Measurements from ENCODE around the gene SMIM7.

Gene SMIM7

DNA sequence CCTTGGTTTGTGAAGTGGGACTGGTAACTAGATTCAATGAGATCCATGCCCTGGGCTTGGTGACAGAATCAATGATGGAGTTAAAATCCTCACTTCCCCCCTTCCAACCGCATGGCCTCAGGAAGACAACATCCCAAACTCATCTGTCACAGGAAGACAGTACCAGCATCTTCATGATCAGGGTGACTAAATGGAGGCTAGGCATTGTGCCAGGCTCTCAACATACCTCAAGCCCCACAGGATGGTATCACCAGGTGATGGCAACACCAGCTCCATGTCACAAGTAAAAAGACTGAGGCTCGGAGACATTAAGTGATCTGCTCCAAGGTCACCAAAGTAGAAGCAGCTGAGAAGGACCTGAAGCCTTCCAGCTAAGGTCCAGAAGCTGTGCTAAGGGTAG is 46.1 kb downstream of the SMIM7 start:
- Histone ChIP-seq H4K5ac (ENCODE audit: low read length) (no peak overlapping the region), H3K4me1 (ENCODE audit: control insufficient read depth, low read depth, low read length) (peaks cover 6% of the 10 kb centered on the region), H3K23ac (ENCODE audit: low read length) (no peak overlapping the region), H3K9ac (ENCODE audit: low read length) (no peak overlapping the region), H3K27me3 (ENCODE audit: insufficient read depth, low read length, poor library complexity) (no peaks in the 10 kb centered on the region), H2BK15ac (replicated peaks; ENCODE audit: low read depth) (no peak overlapping the region), H3K36me3 (ENCODE audit: control insufficient read depth, insufficient read depth, low read length) (no peaks in the 10 kb centered on the region), H3K56ac (ENCODE audit: low read length) (no peak overlapping the region), H2BK5ac (ENCODE audit: low read length) (no peak overlapping the region), H3K4me3 (ENCODE audit: low read length) (no peak overlapping the region), H4K8ac (ENCODE audit: low read depth, low read length) (no peak overlapping the region), H3K4ac (ENCODE audit: low read depth, low read length) (no peak overlapping the region), H3K79me1 (ENCODE audit: low read length) (peaks cover 63% of the 10 kb centered on the region), H3K79me2 (ENCODE audit: control insufficient read depth, insufficient read depth, low read length) (peaks cover 77% of the 10 kb centered on the region), H3K4me2 (ENCODE audit: low read length) (no peak overlapping the region), H2BK120ac (ENCODE audit: low read depth, low read length) (no peak overlapping the region), H3K27ac (ENCODE audit: low read depth, low read length) (no peak overlapping the region), H2AK5ac (ENCODE audit: low read length) (no peak overlapping the region), H3K18ac (ENCODE audit: low read length) (no peak overlapping the region)
- WGBS (ENCODE audit: extremely low coverage, insufficient coverage, low lambda C conversion rate), result no CpG with 5 or more reads among the region's 2 CpGs
- no peak for DNase-seq

DNA sequence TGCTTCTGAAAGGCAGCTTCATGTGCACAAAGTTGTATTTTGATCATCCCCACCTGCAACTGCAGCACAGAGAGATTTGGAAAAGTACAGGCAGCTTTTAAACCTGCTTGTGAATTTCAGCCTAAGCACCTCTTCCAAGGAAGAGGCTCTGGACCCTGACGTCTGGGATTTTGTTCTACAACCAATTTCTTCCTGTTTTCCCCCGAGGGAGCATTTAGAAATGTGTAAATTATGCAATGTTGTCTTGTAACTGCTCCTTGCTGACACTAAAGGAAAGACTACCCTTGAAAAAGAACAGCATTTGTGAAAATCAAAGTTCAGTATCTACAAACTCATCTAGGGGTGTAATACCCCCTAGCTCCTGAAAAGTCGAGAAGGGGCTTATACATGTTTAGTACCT is 47.3 kb downstream of the SMIM7 start:
- H3K79me1 ChIP-seq (ENCODE audit: low read length), result peaks cover 53% of the 10 kb centered on the region
- H4K8ac ChIP-seq (ENCODE audit: low read depth, low read length), result no peak overlapping the region
- H3K27ac ChIP-seq (ENCODE audit: low read depth, low read length), result no peak overlapping the region
- no peak overlapping the region for H3K18ac ChIP-seq (ENCODE audit: low read length)
- no peak overlapping the region for H2AK5ac ChIP-seq (ENCODE audit: low read length)
- no peak overlapping the region for H2BK5ac ChIP-seq (ENCODE audit: low read length)
- no peak overlapping the region for H2BK120ac ChIP-seq (ENCODE audit: low read depth, low read length)
- H2BK15ac ChIP-seq (replicated peaks; ENCODE audit: low read depth), result no peak overlapping the region
- H3K4ac ChIP-seq (ENCODE audit: low read depth, low read length), result no peak overlapping the region
- H3K4me2 ChIP-seq (ENCODE audit: low read length), result no peak overlapping the region
- no peak overlapping the region for H3K9ac ChIP-seq (ENCODE audit: low read length)
- no peak overlapping the region for H3K23ac ChIP-seq (ENCODE audit: low read length)
- no peak overlapping the region for H3K4me3 ChIP-seq (ENCODE audit: low read length)
- WGBS (ENCODE audit: extremely low coverage, insufficient coverage, low lambda C conversion rate), result no CpG with 5 or more reads among the region's 3 CpGs
- no peaks in the 10 kb centered on the region for H3K36me3 ChIP-seq (ENCODE audit: control insufficient read depth, insufficient read depth, low read length)
- H4K5ac ChIP-seq (ENCODE audit: low read length), result no peak overlapping the region
- H3K56ac ChIP-seq (ENCODE audit: low read length), result no peak overlapping the region
- no peak for DNase-seq
- H3K79me2 ChIP-seq (ENCODE audit: control insufficient read depth, insufficient read depth, low read length), result peaks cover 69% of the 10 kb centered on the region
- H3K27me3 ChIP-seq (ENCODE audit: insufficient read depth, low read length, poor library complexity), result no peaks in the 10 kb centered on the region
- H3K4me1 ChIP-seq (ENCODE audit: control insufficient read depth, low read depth, low read length), result peaks cover 2% of the 10 kb centered on the region

DNA sequence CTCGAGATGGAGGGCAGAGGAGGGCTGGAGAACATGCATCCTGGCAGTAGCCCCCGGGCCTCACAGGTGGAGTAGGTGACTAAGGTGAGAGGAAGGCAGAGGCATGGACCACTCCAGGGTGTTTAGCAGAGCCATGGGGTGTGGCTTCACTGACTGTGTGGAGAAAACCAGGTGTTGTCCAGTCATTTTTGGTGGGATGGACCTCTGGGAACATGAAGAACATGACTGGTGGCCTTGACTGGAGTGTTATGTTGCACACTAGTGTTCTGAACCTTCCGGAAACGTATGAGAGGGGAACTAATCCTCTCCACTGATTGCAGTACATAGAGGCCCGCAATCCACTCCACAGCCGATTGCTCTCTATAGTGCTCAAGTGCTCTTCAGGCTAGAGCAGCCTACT is 48.8 kb downstream of the SMIM7 start:
- Histone ChIP-seq H4K5ac (ENCODE audit: low read length) (no peak overlapping the region), H2BK15ac (replicated peaks; ENCODE audit: low read depth) (no peak overlapping the region), H2AK5ac (ENCODE audit: low read length) (no peak overlapping the region), H3K27me3 (ENCODE audit: insufficient read depth, low read length, poor library complexity) (no peaks in the 10 kb centered on the region), H3K27ac (ENCODE audit: low read depth, low read length) (no peak overlapping the region), H3K23ac (ENCODE audit: low read length) (no peak overlapping the region), H4K8ac (ENCODE audit: low read depth, low read length) (no peak overlapping the region), H3K4me1 (ENCODE audit: control insufficient read depth, low read depth, low read length) (peaks cover 2% of the 10 kb centered on the region), H2BK120ac (ENCODE audit: low read depth, low read length) (no peak overlapping the region), H3K4ac (ENCODE audit: low read depth, low read length) (no peak overlapping the region), H3K56ac (ENCODE audit: low read length) (no peak overlapping the region), H2BK5ac (ENCODE audit: low read length) (no peak overlapping the region), H3K79me2 (ENCODE audit: control insufficient read depth, insufficient read depth, low read length) (peaks cover 62% of the 10 kb centered on the region), H3K79me1 (ENCODE audit: low read length) (peaks cover 47% of the 10 kb centered on the region), H3K4me2 (ENCODE audit: low read length) (no peak overlapping the region), H3K36me3 (ENCODE audit: control insufficient read depth, insufficient read depth, low read length) (no peaks in the 10 kb centered on the region), H3K18ac (ENCODE audit: low read length) (no peak overlapping the region), H3K4me3 (ENCODE audit: low read length) (no peak overlapping the region), H3K9ac (ENCODE audit: low read length) (no peak overlapping the region)
- DNase-seq, result no peak
- WGBS (ENCODE audit: extremely low coverage, insufficient coverage, low lambda C conversion rate), result no CpG with 5 or more reads among the region's 6 CpGs

DNA sequence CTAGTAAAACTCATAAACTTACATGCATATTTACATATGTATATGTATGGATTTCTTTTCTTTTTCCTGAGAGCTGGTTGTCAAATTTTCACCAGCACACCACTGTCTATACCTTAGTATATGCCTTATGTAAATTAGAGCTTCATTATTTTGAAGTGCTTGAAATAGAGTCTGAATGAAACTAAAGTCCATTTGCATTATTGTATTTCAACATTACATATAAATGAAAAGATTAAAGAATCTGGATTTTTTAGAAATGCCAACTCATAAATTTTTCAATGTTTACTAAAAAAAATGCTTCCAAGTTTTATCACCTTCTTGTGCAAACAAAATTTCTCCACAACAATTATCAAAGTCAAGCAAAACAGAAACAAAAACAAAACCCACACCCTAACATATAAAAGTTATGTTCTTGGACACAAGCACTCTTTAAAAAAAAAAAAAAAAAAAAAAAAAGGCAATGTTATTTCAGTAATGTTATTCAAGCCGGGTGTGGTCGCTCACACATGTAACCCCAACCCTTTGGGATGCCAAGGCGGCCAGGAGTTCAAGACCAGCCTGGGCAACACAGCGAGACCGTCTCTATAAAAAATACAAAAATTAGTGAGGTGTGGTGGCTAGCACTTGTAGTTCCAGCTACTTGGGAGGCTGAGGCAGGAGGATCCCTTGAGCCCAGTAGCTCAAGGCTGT is 50.3 kb downstream of the SMIM7 start:
- no peak overlapping the region for H2AK5ac ChIP-seq (ENCODE audit: low read length)
- H4K5ac ChIP-seq (ENCODE audit: low read length), result no peak overlapping the region
- H2BK5ac ChIP-seq (ENCODE audit: low read length), result no peak overlapping the region
- H3K27me3 ChIP-seq (ENCODE audit: insufficient read depth, low read length, poor library complexity), result no peaks in the 10 kb centered on the region
- no peak overlapping the region for H3K4me2 ChIP-seq (ENCODE audit: low read length)
- no peak overlapping the region for H3K27ac ChIP-seq (ENCODE audit: low read depth, low read length)
- H3K9ac ChIP-seq (ENCODE audit: low read length), result no peak overlapping the region
- DNase-seq, result no peak
- H3K56ac ChIP-seq (ENCODE audit: low read length), result no peak overlapping the region
- no peaks in the 10 kb centered on the region for H3K4me1 ChIP-seq (ENCODE audit: control insufficient read depth, low read depth, low read length)
- no peak overlapping the region for H3K4ac ChIP-seq (ENCODE audit: low read depth, low read length)
- peaks cover 47% of the 10 kb centered on the region for H3K79me1 ChIP-seq (ENCODE audit: low read length)
- H2BK15ac ChIP-seq (replicated peaks; ENCODE audit: low read depth), result no peak overlapping the region
- no peak overlapping the region for H3K23ac ChIP-seq (ENCODE audit: low read length)
- peaks cover 59% of the 10 kb centered on the region for H3K79me2 ChIP-seq (ENCODE audit: control insufficient read depth, insufficient read depth, low read length)
- H4K8ac ChIP-seq (ENCODE audit: low read depth, low read length), result no peak overlapping the region
- no peak overlapping the region for H3K4me3 ChIP-seq (ENCODE audit: low read length)
- no peaks in the 10 kb centered on the region for H3K36me3 ChIP-seq (ENCODE audit: control insufficient read depth, insufficient read depth, low read length)
- H2BK120ac ChIP-seq (ENCODE audit: low read depth, low read length), result no peak overlapping the region
- no peak overlapping the region for H3K18ac ChIP-seq (ENCODE audit: low read length)
- no CpG with 5 or more reads among the region's 5 CpGs for WGBS (ENCODE audit: extremely low coverage, insufficient coverage, low lambda C conversion rate)

DNA sequence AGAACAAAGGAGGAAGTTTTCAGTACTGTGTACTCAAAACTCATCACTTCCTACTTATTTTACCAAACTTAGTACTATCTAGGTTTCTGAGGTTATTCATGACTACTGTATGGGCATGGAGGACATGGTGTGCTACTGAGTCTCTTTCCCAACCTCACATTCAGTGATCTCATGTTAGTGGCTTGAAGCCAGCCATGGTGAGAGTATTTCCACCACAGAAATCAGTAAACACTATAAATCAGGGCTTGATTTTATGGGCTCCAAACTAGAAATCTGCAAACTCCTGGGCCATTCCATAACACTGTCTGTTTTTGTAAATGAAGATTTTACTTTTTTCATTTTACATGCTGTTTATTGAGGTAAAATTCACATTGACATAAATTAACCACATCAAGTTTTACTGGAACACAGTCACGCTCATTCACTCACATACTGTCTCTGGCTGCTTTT is 51.6 kb downstream of the SMIM7 start:
- no CpG with 5 or more reads among the region's 1 CpG for WGBS (ENCODE audit: extremely low coverage, insufficient coverage, low lambda C conversion rate)
- H3K27ac ChIP-seq (ENCODE audit: low read depth, low read length), result no peak overlapping the region
- no peaks in the 10 kb centered on the region for H3K27me3 ChIP-seq (ENCODE audit: insufficient read depth, low read length, poor library complexity)
- no peak overlapping the region for H3K4me2 ChIP-seq (ENCODE audit: low read length)
- H3K56ac ChIP-seq (ENCODE audit: low read length), result no peak overlapping the region
- no peak overlapping the region for H3K4me3 ChIP-seq (ENCODE audit: low read length)
- no peak for DNase-seq
- H4K8ac ChIP-seq (ENCODE audit: low read depth, low read length), result no peak overlapping the region
- H4K5ac ChIP-seq (ENCODE audit: low read length), result no peak overlapping the region
- no peak overlapping the region for H3K4ac ChIP-seq (ENCODE audit: low read depth, low read length)
- peaks cover 49% of the 10 kb centered on the region for H3K79me1 ChIP-seq (ENCODE audit: low read length)
- H3K79me2 ChIP-seq (ENCODE audit: control insufficient read depth, insufficient read depth, low read length), result peaks cover 58% of the 10 kb centered on the region
- no peaks in the 10 kb centered on the region for H3K4me1 ChIP-seq (ENCODE audit: control insufficient read depth, low read depth, low read length)
- no peak overlapping the region for H2BK5ac ChIP-seq (ENCODE audit: low read length)
- H2AK5ac ChIP-seq (ENCODE audit: low read length), result no peak overlapping the region
- no peak overlapping the region for H2BK15ac ChIP-seq (replicated peaks; ENCODE audit: low read depth)
- H3K9ac ChIP-seq (ENCODE audit: low read length), result no peak overlapping the region
- H2BK120ac ChIP-seq (ENCODE audit: low read depth, low read length), result no peak overlapping the region
- no peak overlapping the region for H3K18ac ChIP-seq (ENCODE audit: low read length)
- H3K23ac ChIP-seq (ENCODE audit: low read length), result no peak overlapping the region
- no peaks in the 10 kb centered on the region for H3K36me3 ChIP-seq (ENCODE audit: control insufficient read depth, insufficient read depth, low read length)

DNA sequence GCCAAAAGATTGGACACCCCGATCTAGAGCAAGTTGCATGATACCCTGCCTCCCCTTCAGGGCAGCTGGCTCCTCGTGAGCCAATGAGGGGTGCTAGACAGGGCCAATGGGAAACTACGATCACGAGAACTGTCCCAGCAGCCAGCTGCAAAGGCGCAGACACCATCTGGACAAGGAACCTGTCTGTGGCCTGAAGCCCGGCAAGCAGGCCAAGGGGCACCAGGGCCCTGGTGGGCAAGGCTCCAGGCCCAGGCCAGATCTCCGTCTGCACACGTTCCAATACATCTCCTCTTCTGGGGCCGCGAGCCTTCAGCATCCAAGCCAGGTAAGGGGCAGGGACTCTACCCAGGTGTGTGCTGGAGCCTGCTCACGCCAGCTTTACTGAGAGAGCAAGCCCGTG is 52.1 kb downstream of the SMIM7 start:
- Histone ChIP-seq H3K4me3 (ENCODE audit: low read length) (no peak overlapping the region), H3K4me1 (ENCODE audit: control insufficient read depth, low read depth, low read length) (no peaks in the 10 kb centered on the region), H3K4ac (ENCODE audit: low read depth, low read length) (no peak overlapping the region), H2AK5ac (ENCODE audit: low read length) (no peak overlapping the region), H4K5ac (ENCODE audit: low read length) (no peak overlapping the region), H2BK15ac (replicated peaks; ENCODE audit: low read depth) (no peak overlapping the region), H3K79me2 (ENCODE audit: control insufficient read depth, insufficient read depth, low read length) (peaks cover 60% of the 10 kb centered on the region), H3K9ac (ENCODE audit: low read length) (no peak overlapping the region), H3K79me1 (ENCODE audit: low read length) (peaks cover 50% of the 10 kb centered on the region), H4K8ac (ENCODE audit: low read depth, low read length) (no peak overlapping the region), H3K56ac (ENCODE audit: low read length) (no peak overlapping the region), H3K27me3 (ENCODE audit: insufficient read depth, low read length, poor library complexity) (no peaks in the 10 kb centered on the region), H2BK5ac (ENCODE audit: low read length) (no peak overlapping the region), H2BK120ac (ENCODE audit: low read depth, low read length) (no peak overlapping the region), H3K23ac (ENCODE audit: low read length) (no peak overlapping the region), H3K4me2 (ENCODE audit: low read length) (no peak overlapping the region), H3K18ac (ENCODE audit: low read length) (no peak overlapping the region), H3K27ac (ENCODE audit: low read depth, low read length) (no peak overlapping the region), H3K36me3 (ENCODE audit: control insufficient read depth, insufficient read depth, low read length) (no peaks in the 10 kb centered on the region)
- WGBS (ENCODE audit: extremely low coverage, insufficient coverage, low lambda C conversion rate), result no CpG with 5 or more reads among the region's 12 CpGs
- DNase-seq, result no peak

Measured in mesendoderm (in vitro differentiated cells).